GM23338 (cell line): ENCODE results near the gene RUNX1. TPM values are rescaled to one million over a fixed set of nuclear protein-coding genes. Genes with fewer than 3 reads are reported as not detected.

Experiments used
- ATAC-seq: fragments of 200-7000 bp; cut with Tn5 transposase; 3 replicates; pipeline ENCODE4 v1.9.1; 2020
- DNase-seq: peaks from one replicate; pipeline ENCODE4 v3.0.0-alpha.2; 2015; ENCODE audit warnings: low spot score
- H2AFZ ChIP-seq: fragments of 200-600 bp; sonication (generic); 2 replicates; pipeline ENCODE4 v1.8.0; 2016; ENCODE audit warnings: antibody characterized with exemption, mild to moderate bottlenecking, moderate library complexity
- H3F3A ChIP-seq: fragments of 200-600 bp; sonication (generic); replicated peaks from 2 replicates; pipeline ENCODE4 v1.8.0; 2017; ENCODE audit warnings: antibody characterized with exemption, mixed run types, low read depth
- H3K27ac ChIP-seq: fragments of 200-600 bp; sonication (generic); 2 replicates; pipeline ENCODE4 v1.6.1; 2016; ENCODE audit warnings: low read depth
- H3K27me3 ChIP-seq: fragments of 200-600 bp; sonication (generic); 2 replicates; pipeline ENCODE4 v1.8.0; 2016; ENCODE audit warnings: mild to moderate bottlenecking, mixed run types, moderate library complexity; ENCODE audit not compliant: insufficient read depth
- H3K36me3 ChIP-seq: fragments of 200-600 bp; sonication (generic); 2 replicates; pipeline ENCODE4 v1.8.0; 2016; ENCODE audit warnings: mild to moderate bottlenecking; ENCODE audit not compliant: insufficient read depth
- H3K4me1 ChIP-seq: fragments of 200-600 bp; sonication (generic); 2 replicates; pipeline ENCODE4 v1.8.0; 2016; ENCODE audit warnings: mild to moderate bottlenecking, moderate library complexity; ENCODE audit not compliant: insufficient read depth
- H3K4me2 ChIP-seq: fragments of 200-600 bp; sonication (generic); 2 replicates; pipeline ENCODE4 v1.7.1; 2017; ENCODE audit warnings: mixed run types
- H3K4me3 ChIP-seq: fragments of 200-600 bp; sonication (generic); 2 replicates; pipeline ENCODE4 v1.6.1; 2016; ENCODE audit warnings: mixed run types
- H3K79me2 ChIP-seq: fragments of 200-600 bp; sonication (generic); replicated peaks from 2 replicates; pipeline ENCODE4 v1.8.0; 2017; ENCODE audit warnings: mild to moderate bottlenecking; ENCODE audit not compliant: insufficient read depth
- H3K9me2 ChIP-seq: fragments of 200-600 bp; sonication (generic); 2 replicates; pipeline ENCODE4 v1.8.0; 2017; ENCODE audit not compliant: insufficient read depth
- H4K20me1 ChIP-seq: fragments of 200-600 bp; sonication (generic); replicated peaks from 2 replicates; pipeline ENCODE4 v1.8.0; 2017; ENCODE audit warnings: mild to moderate bottlenecking; ENCODE audit not compliant: insufficient read depth
- H3K27ac Mint-ChIP-seq: 2 replicates; pipeline ENCODE4 v1.8.0; 2020; ENCODE audit warnings: inconsistent platforms, mild to moderate bottlenecking, moderate library complexity, mixed read lengths
- H3K27me3 Mint-ChIP-seq: 3 replicates; pipeline ENCODE4 v1.8.0; 2022; ENCODE audit warnings: low read depth, mild to moderate bottlenecking, moderate library complexity, mixed read lengths, inconsistent platforms; ENCODE audit not compliant: insufficient read depth, poor library complexity
- H3K36me3 Mint-ChIP-seq: 3 replicates; pipeline ENCODE4 v1.8.0; 2021; ENCODE audit warnings: low read depth, mild to moderate bottlenecking, inconsistent platforms, moderate library complexity, mixed read lengths
- H3K4me1 Mint-ChIP-seq: 3 replicates; pipeline ENCODE4 v1.8.0; 2020; ENCODE audit warnings: mild to moderate bottlenecking, inconsistent platforms, mixed read lengths
- H3K4me3 Mint-ChIP-seq: 3 replicates; pipeline ENCODE4 v1.8.0; 2021; ENCODE audit warnings: moderate library complexity, mild to moderate bottlenecking, inconsistent platforms, mixed read lengths
- H3K9me3 Mint-ChIP-seq: 3 replicates; pipeline ENCODE4 v1.8.0; 2020; ENCODE audit warnings: moderate library complexity, mild to moderate bottlenecking, inconsistent platforms, mixed read lengths
- CREB1 ChIP-seq: fragments of 250-450 bp; sonication (Bioruptor Pico); IDR thresholded peaks from 2 replicates; pipeline ENCODE4 v1.5.0; 2020; ENCODE audit warnings: low read depth, mild to moderate bottlenecking, moderate library complexity
- EZH2 ChIP-seq: fragments of 200-600 bp; sonication (generic); IDR thresholded peaks from one replicate; pipeline ENCODE4 v1.8.0; 2017; ENCODE audit warnings: antibody characterized with exemption, mild to moderate bottlenecking, low read depth; ENCODE audit not compliant: unreplicated experiment
- EZH2phosphoT487 ChIP-seq: fragments of 200-600 bp; sonication (generic); IDR thresholded peaks from one replicate; pipeline ENCODE4 v1.8.1; 2018; ENCODE audit warnings: antibody characterized with exemption; ENCODE audit not compliant: unreplicated experiment
- JUNB ChIP-seq: IDR thresholded peaks from one replicate; pipeline ENCODE4 v1.6.1; 2016; ENCODE audit warnings: antibody characterized with exemption; ENCODE audit not compliant: unreplicated experiment
- NANOG ChIP-seq: IDR thresholded peaks from 2 replicates; pipeline ENCODE4 v1.6.1; 2016; ENCODE audit warnings: antibody characterized with exemption, borderline replicate concordance
- POLR2AphosphoS5 ChIP-seq: IDR thresholded peaks from 2 replicates; pipeline ENCODE4 v1.6.1; 2016; ENCODE audit warnings: antibody characterized with exemption, low read depth
- STAT1 ChIP-seq: IDR thresholded peaks from one replicate; pipeline ENCODE4 v1.6.1; 2016; ENCODE audit warnings: antibody characterized with exemption; ENCODE audit not compliant: unreplicated experiment
- ZNF114 ChIP-seq: fragments of 250-450 bp; sonication (Bioruptor Pico); IDR thresholded peaks from 2 replicates; pipeline ENCODE4 v1.5.0; 2020; ENCODE audit warnings: mild to moderate bottlenecking, moderate library complexity
- ZNF331 ChIP-seq: fragments of 250-450 bp; sonication (Bioruptor Pico); IDR thresholded peaks from 2 replicates; pipeline ENCODE4 v1.5.0; 2020; ENCODE audit warnings: low read depth, mild to moderate bottlenecking, moderate library complexity
- ZNF462 ChIP-seq: fragments of 250-450 bp; sonication (Bioruptor Pico); IDR thresholded peaks from 2 replicates; pipeline ENCODE4 v1.5.0; 2020; ENCODE audit warnings: mild to moderate bottlenecking, moderate library complexity
- polyA plus RNA-seq: library from polyadenylated mRNA; unstranded; fragments of >200 nt; fragmentation: Nextera tagmentation; extraction: Ambion mirVana; gene quantifications from 2 replicates; pipeline ENCODE4 v1.2.1, GENCODE V29; 2016
- total RNA-seq: library from RNA; depleted of rRNA; stranded (reverse); fragments of >200 nt; shearing (Covaris generic); gene quantifications from 2 replicates; pipeline ENCODE4 v1.2.3, GENCODE V29; 2014
- TF ChIP-seq, protein P1 (sequence below): IDR thresholded peaks from one replicate; pipeline ENCODE4 v1.6.1; 2018; ENCODE audit warnings: antibody characterized with exemption; ENCODE audit not compliant: unreplicated experiment
- TF ChIP-seq, protein P2 (sequence below): IDR thresholded peaks from 2 replicates; pipeline ENCODE4 v1.6.1; 2016; ENCODE audit warnings: antibody characterized with exemption

Gene RUNX1
- total and polyA plus RNA-seq, 2 experiments from 2014 or later = 0.29 to 1.1 TPM

- TF ChIP-seq, protein P1, sequence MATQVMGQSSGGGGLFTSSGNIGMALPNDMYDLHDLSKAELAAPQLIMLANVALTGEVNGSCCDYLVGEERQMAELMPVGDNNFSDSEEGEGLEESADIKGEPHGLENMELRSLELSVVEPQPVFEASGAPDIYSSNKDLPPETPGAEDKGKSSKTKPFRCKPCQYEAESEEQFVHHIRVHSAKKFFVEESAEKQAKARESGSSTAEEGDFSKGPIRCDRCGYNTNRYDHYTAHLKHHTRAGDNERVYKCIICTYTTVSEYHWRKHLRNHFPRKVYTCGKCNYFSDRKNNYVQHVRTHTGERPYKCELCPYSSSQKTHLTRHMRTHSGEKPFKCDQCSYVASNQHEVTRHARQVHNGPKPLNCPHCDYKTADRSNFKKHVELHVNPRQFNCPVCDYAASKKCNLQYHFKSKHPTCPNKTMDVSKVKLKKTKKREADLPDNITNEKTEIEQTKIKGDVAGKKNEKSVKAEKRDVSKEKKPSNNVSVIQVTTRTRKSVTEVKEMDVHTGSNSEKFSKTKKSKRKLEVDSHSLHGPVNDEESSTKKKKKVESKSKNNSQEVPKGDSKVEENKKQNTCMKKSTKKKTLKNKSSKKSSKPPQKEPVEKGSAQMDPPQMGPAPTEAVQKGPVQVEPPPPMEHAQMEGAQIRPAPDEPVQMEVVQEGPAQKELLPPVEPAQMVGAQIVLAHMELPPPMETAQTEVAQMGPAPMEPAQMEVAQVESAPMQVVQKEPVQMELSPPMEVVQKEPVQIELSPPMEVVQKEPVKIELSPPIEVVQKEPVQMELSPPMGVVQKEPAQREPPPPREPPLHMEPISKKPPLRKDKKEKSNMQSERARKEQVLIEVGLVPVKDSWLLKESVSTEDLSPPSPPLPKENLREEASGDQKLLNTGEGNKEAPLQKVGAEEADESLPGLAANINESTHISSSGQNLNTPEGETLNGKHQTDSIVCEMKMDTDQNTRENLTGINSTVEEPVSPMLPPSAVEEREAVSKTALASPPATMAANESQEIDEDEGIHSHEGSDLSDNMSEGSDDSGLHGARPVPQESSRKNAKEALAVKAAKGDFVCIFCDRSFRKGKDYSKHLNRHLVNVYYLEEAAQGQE = no peak
Measured at GRCh38 chr21:34766862-34767261, 282.2 kb downstream of the RUNX1 start (continued).

- H3K9me3 Mint-ChIP-seq = no peaks in the 10 kb centered on the region; the same call in 1 of the 3 replicates
- Histone ChIP-seq H3K27me3 (no peaks in the 10 kb centered on the region), H3K79me2 (no peaks in the 10 kb centered on the region), H3K9me2 (no peaks in the 10 kb centered on the region), H3K4me1 (no peaks in the 10 kb centered on the region), H3K4me3 (no peak overlapping the region), H3F3A (no peaks in the 10 kb centered on the region), H2AFZ (no peak overlapping the region), H4K20me1 (no peaks in the 10 kb centered on the region), H3K4me2 (no peak overlapping the region), H3K36me3 (no peaks in the 10 kb centered on the region), H3K27ac (no peak overlapping the region)
- no peaks in the 10 kb centered on the region; the same call in 2 of the 3 replicates for H3K4me1 Mint-ChIP-seq
- DNase-seq = no peak
- peaks cover 2% of the 10 kb centered on the region for H3K27me3 Mint-ChIP-seq
- ATAC-seq = no peak
- H3K27ac Mint-ChIP-seq = no peak overlapping the region
- no peaks in the 10 kb centered on the region for H3K36me3 Mint-ChIP-seq
- H3K4me3 Mint-ChIP-seq = no peak overlapping the region
- TF ChIP-seq EZH2 (no peak), ZNF114 (CRISPR knock-in tag) (no peak), STAT1 (no peak), EZH2phosphoT487 (no peak), ZNF331 (no peak), POLR2AphosphoS5 (no peak), NANOG (no peak), CREB1 (CRISPR knock-in tag) (no peak), ZNF462 (no peak), JUNB (no peak)
- TF ChIP-seq, protein P1 = no peak
- TF ChIP-seq, protein P2, sequence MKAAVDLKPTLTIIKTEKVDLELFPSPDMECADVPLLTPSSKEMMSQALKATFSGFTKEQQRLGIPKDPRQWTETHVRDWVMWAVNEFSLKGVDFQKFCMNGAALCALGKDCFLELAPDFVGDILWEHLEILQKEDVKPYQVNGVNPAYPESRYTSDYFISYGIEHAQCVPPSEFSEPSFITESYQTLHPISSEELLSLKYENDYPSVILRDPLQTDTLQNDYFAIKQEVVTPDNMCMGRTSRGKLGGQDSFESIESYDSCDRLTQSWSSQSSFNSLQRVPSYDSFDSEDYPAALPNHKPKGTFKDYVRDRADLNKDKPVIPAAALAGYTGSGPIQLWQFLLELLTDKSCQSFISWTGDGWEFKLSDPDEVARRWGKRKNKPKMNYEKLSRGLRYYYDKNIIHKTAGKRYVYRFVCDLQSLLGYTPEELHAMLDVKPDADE = no peak
Measured at GRCh38 chr21:34765619-34766018, 283.5 kb downstream of the RUNX1 start.
